ENCODE measurements around the gene STARD8.
"Not testable (repeated sequence)": the region's sequence is repeated elsewhere in the genome, so short reads cannot be mapped to it uniquely, and the experiment has no call there.

STARD8 gene

GRCh38 chrX:68647156-68647957, at the start of gene STARD8:
Gene STARD8 (plus strand): TSS chrX:68647666. CDS start chrX:68647883, 217 bp downstream.
- DNase-seq = peak; percentile 10

- DNase-seq = no peak
These were observed 48.6 kb upstream of the STARD8 start for GRCh38 chrX:68598841-68599240.

- DNase-seq = no peak
These were observed 48.0 kb upstream of the STARD8 start for GRCh38 chrX:68599256-68600152.

- not testable (repeated sequence) for DNase-seq
These were observed 43.2 kb upstream of the STARD8 start for GRCh38 chrX:68604216-68604615.

GRCh38 chrX:68614733-68615132, 32.7 kb upstream of the STARD8 start:
- not testable (repeated sequence) for DNase-seq

- no peak for DNase-seq
These were observed 19.5 kb upstream of the STARD8 start for GRCh38 chrX:68627986-68628385.

GRCh38 chrX:68629936-68630335, 17.5 kb upstream of the STARD8 start:
- not testable (repeated sequence) for DNase-seq

- DNase-seq = no peak
These were observed 16.1 kb upstream of the STARD8 start for GRCh38 chrX:68631336-68631735.

GRCh38 chrX:68632491-68632890, 15.0 kb upstream of the STARD8 start:
- DNase-seq = no peak

GRCh38 chrX:68633981-68634380, 13.5 kb upstream of the STARD8 start:
- DNase-seq = no peak

- DNase-seq = no peak
These were observed 12.7 kb upstream of the STARD8 start for GRCh38 chrX:68634649-68635227.

GRCh38 chrX:68640661-68641060, 6.8 kb upstream of the STARD8 start:
- DNase-seq = no peak

- no peak for DNase-seq
These were observed 2.6 kb upstream of the STARD8 start for GRCh38 chrX:68644861-68645260.

- no peak for DNase-seq
These were observed 1.0 kb upstream of the STARD8 start for GRCh38 chrX:68646421-68646820.

GRCh38 chrX:68648960-68649359, 1.5 kb downstream of the STARD8 start:
- DNase-seq = no peak

GRCh38 chrX:68650491-68650890, 3.0 kb downstream of the STARD8 start:
- no peak for DNase-seq

GRCh38 chrX:68651110-68651509, 3.6 kb downstream of the STARD8 start:
- no peak for DNase-seq

- no peak for DNase-seq
These were observed 5.1 kb downstream of the STARD8 start for GRCh38 chrX:68652326-68653170.

- DNase-seq = no peak
These were observed 7.2 kb downstream of the STARD8 start for GRCh38 chrX:68654693-68655092.

- not testable (repeated sequence) for DNase-seq
These were observed 9.0 kb downstream of the STARD8 start for GRCh38 chrX:68656473-68656872.

- DNase-seq = peak; percentile 25
These were observed 11.1 kb downstream of the STARD8 start for GRCh38 chrX:68658530-68658929.

- no peak for DNase-seq
These were observed 11.9 kb downstream of the STARD8 start for GRCh38 chrX:68659385-68659784.

- no peak for DNase-seq
These were observed 12.3 kb downstream of the STARD8 start for GRCh38 chrX:68659786-68660185.

All from NCI-H2171 treated with DMSO at 0.1 percent for 48 hours (cell line).